CD4-positive, alpha-beta T cell (primary cell): ENCODE results near the gene LTB4R2. TPM values are rescaled to one million over a fixed set of nuclear protein-coding genes. Genes with fewer than 3 reads are reported as not detected.

Source experiments
- ATAC-seq: fragments of 200-7000 bp; cut with Tn5 transposase; one replicate; pipeline ENCODE4 v1.10.0; 2022; ENCODE audit warnings: mild to moderate bottlenecking; ENCODE audit not compliant: poor library complexity
- CTCF ChIA-PET: fragments of 350-600 bp; sonication (Branson Sonifier 250); formaldehyde crosslinking; loops from one replicate; lab custom pipeline; 2021; ENCODE audit warnings: antibody characterized with exemption, inconsistent platforms; lab: Charles Lee
- POLR2A ChIA-PET: fragments of 350-600 bp; sonication (Branson Sonifier 250); formaldehyde crosslinking; loops from one replicate; lab custom pipeline; 2021; ENCODE audit warnings: antibody characterized with exemption, inconsistent platforms; lab: Charles Lee
- DNase-seq, 14 experiments: peaks; one replicate each; pipeline ENCODE4 v3.0.0-alpha.2; 2013 to 2020; ENCODE audit warnings: mixed read lengths in 2 of 14
- H3K27ac ChIP-seq, 2 donors: one replicate each; pipeline versions ENCODE4 v1.5.1 to v1.7.0; 2013; ENCODE audit warnings: low read length in 2 of 2, low read depth in 1 of 2, mild to moderate bottlenecking in 1 of 2
- H3K27me3 ChIP-seq, 2 experiments: 1 replicate in 1 of 2; 2 replicates in 1 of 2; pipeline versions ENCODE4 v1.6.1 to v1.7.0; 2013; ENCODE audit warnings: low read length in 2 of 2, control low read depth in 1 of 2, mild to moderate bottlenecking in 1 of 2, moderate library complexity in 1 of 2; ENCODE audit not compliant: insufficient read depth in 2 of 2, control insufficient read depth in 1 of 2
- H3K36me3 ChIP-seq: one replicate; pipeline ENCODE4 v1.6.1; 2013; ENCODE audit warnings: low read length, control low read depth; ENCODE audit not compliant: insufficient read depth
- H3K4me1 ChIP-seq: one replicate; pipeline ENCODE4 v1.6.1; 2013; ENCODE audit warnings: low read length, control low read depth; ENCODE audit not compliant: insufficient read depth
- H3K4me3 ChIP-seq: one replicate; pipeline ENCODE4 v1.5.1; 2013; ENCODE audit warnings: mild to moderate bottlenecking, low read length, moderate library complexity
- H3K9me3 ChIP-seq, 2 experiments: 1 replicate in 1 of 2; 2 replicates in 1 of 2; pipeline versions ENCODE4 v1.6.1 to v1.7.0; 2013; ENCODE audit warnings: low read length in 2 of 2, mild to moderate bottlenecking in 2 of 2, control low read depth in 1 of 2, moderate library complexity in 1 of 2; ENCODE audit not compliant: control insufficient read depth in 1 of 2, insufficient read depth in 1 of 2
- H3K27ac Mint-ChIP-seq: one replicate; pipeline ENCODE4 v1.8.0; 2020; ENCODE audit warnings: mixed read lengths
- H3K27me3 Mint-ChIP-seq: one replicate; pipeline ENCODE4 v1.8.0; 2021; ENCODE audit warnings: mixed read lengths
- H3K36me3 Mint-ChIP-seq: one replicate; pipeline ENCODE4 v1.8.0; 2021; ENCODE audit warnings: low read depth, mixed read lengths
- H3K4me1 Mint-ChIP-seq: one replicate; pipeline ENCODE4 v1.8.0; 2021; ENCODE audit warnings: low read depth, mixed read lengths
- H3K4me3 Mint-ChIP-seq: one replicate; pipeline ENCODE4 v1.8.0; 2020; ENCODE audit warnings: mild to moderate bottlenecking, mixed read lengths
- H3K9me3 Mint-ChIP-seq: one replicate; pipeline ENCODE4 v1.8.0; 2020; ENCODE audit warnings: mixed read lengths
- intact Hi-C, 2 experiments: fragments of 100-400 bp; cut with DNase I in 1 of 2; cut with micrococcal nuclease in 1 of 2; formaldehyde crosslinking; loops; one replicate each; pipeline versions ENCODE4 v1.15.1 to v1.9.0; 2023 to 2025; cut with DNase I, micrococcal nuclease
- total RNA-seq, 174 experiments: library from RNA in 2 of 174; stranded (reverse) in 2 of 174; gene quantifications; one replicate each; pipeline ENCODE4 v1.2.3 and lab custom pipeline; 2021 to 2026
- TF ChIP-seq, protein P1 (sequence below): fragments of 200-600 bp; IDR thresholded peaks from one replicate; pipeline ENCODE4 v1.8.0; 2022; ENCODE audit warnings: antibody characterized with exemption, mild to moderate bottlenecking

The LTB4R2 gene
- total RNA-seq, 2 experiments from 2014 or later: 16.4 to 18.2 TPM

- H3K4me1 ChIP-seq: peaks cover 56% of the 10 kb centered on the region
- H3K27ac ChIP-seq: peak overlapping the region in 1 of 2 donors; percentile 87
- Mint-ChIP-seq H3K4me1 (peaks cover 64% of the 10 kb centered on the region), H3K9me3 (no peaks in the 10 kb centered on the region), H3K27ac (peak overlapping the region; percentile 98), H3K36me3 (peaks cover 86% of the 10 kb centered on the region), H3K4me3 (peak overlapping the region; percentile 99), H3K27me3 (no peaks in the 10 kb centered on the region)
- peak overlapping the region; percentile 87 for H3K4me3 ChIP-seq
- peak in 3 of 14 experiments; percentile 4 to 55 (median 37) for DNase-seq
- H3K27me3 ChIP-seq: no peaks in the 10 kb centered on the region
- CTCF ChIA-PET: interaction anchor here (2.0 to 6.8 kb wide), 6 partner anchors 11 to 133 kb away, joined by 6 to 90 read pairs (median 20); partner anchors contain the start of genes CIDEB, LTB4R, LTB4R2 and MDP1
- POLR2A ChIA-PET: interaction anchor here (1.4 to 5.7 kb wide), 11 partner anchors 9 to 208 kb away, joined by 3 to 66 read pairs (median 15); partner anchors contain the start of genes CBLN3, CHMP4A, CIDEB and DCAF11
- peaks cover 48% of the 10 kb centered on the region for H3K36me3 ChIP-seq
- TF ChIP-seq, protein P1, sequence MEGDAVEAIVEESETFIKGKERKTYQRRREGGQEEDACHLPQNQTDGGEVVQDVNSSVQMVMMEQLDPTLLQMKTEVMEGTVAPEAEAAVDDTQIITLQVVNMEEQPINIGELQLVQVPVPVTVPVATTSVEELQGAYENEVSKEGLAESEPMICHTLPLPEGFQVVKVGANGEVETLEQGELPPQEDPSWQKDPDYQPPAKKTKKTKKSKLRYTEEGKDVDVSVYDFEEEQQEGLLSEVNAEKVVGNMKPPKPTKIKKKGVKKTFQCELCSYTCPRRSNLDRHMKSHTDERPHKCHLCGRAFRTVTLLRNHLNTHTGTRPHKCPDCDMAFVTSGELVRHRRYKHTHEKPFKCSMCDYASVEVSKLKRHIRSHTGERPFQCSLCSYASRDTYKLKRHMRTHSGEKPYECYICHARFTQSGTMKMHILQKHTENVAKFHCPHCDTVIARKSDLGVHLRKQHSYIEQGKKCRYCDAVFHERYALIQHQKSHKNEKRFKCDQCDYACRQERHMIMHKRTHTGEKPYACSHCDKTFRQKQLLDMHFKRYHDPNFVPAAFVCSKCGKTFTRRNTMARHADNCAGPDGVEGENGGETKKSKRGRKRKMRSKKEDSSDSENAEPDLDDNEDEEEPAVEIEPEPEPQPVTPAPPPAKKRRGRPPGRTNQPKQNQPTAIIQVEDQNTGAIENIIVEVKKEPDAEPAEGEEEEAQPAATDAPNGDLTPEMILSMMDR: no peak
- H3K9me3 ChIP-seq: no peaks in the 10 kb centered on the region
- peak; percentile 2 for ATAC-seq
- intact Hi-C loops: loop anchor here in 1 of 2 experiments (5.0 to 10.0 kb wide), 3 partner anchors 187 to 324 kb away; partner anchors contain the start of genes DCAF11 and NRL
Measured at GRCh38 chr14:24298892-24299254, 11.1 kb upstream of the LTB4R2 start.

DNA sequence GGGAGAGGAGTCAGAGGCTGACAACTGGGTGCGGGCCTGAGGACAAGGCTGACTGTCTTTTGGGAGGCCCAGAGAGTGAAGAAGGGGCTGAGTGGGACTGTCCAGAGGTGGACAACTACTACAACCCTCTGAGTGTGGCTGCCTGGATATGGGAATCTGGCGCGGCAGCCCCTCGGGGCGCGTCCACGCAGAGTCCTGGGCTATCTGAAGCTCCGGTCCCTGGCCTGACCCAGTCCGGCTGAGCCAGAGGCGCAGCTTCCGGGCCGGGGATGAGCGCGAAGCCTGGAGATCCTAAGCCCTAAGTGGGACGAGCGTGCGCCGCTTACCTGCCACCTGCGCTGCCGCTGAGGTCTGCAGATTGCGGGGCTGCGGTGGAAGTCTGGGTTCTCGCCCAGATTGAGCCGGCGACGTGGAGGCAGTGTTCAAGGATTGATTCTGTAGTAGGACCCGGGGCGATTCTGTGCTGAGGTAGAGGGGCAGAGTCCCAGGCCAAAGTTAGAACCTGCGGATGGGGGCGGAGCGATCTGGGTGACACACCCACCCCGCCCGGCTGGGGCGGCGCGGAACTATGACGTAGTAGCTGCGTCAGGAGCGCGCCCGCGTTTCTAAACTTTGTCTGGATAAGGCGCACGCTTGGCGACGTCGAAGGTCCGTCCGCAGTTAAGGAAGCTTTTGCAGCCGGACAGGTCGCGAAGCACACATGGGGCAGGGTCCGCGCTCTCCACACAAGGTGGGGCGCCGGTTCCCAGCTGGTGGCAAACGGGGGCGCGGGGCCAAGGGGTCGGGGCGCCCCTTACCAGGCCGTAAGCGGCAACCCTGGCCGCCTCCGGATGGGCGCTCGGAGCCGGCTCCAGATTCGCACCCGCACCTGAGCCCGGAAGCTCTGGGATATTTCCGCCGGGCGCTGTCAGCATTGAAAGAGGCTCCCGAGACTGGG is 10.4 kb upstream of the LTB4R2 start, which contains the start of the genes DHRS1 and NOP9:
TSS of gene DHRS1 (minus strand) at position 526 of the 937 bp plus-strand sequence. CDS start 674 bp downstream, outside the sequence.
TSS of gene NOP9 (plus strand) at position 596 of the 937 bp plus-strand sequence. CDS start at position 701, 105 bp downstream.
- Mint-ChIP-seq H3K27ac (peak within 1 kb of the TSS; percentile 98), H3K27me3 (no peaks in the 10 kb centered on the region), H3K4me3 (peak within 1 kb of the TSS; percentile 99), H3K9me3 (no peaks in the 10 kb centered on the region), H3K36me3 (peaks cover 87% of the 10 kb centered on the region), H3K4me1 (peaks cover 64% of the 10 kb centered on the region)
- ChIA-PET CTCF (interaction anchor here (2.0 to 6.8 kb wide), 6 partner anchors 10 to 132 kb away, joined by 6 to 90 read pairs (median 20); partner anchors contain the start of genes CIDEB, LTB4R, LTB4R2 and MDP1), POLR2A (interaction anchor here (0.7 to 5.7 kb wide), 20 partner anchors 9 to 209 kb away, joined by 3 to 66 read pairs (median 6); partner anchors contain the start of genes CBLN3, CHMP4A, CIDEB and DCAF11)
- ATAC-seq (peak; percentile 77), DNase-seq (peak; percentile 86 to 98 (median 92))
- peak within 1 kb of the TSS; percentile 87 for H3K4me3 ChIP-seq
- H3K9me3 ChIP-seq: no peaks in the 10 kb centered on the region
- TF ChIP-seq, protein P1: no peak
- peak within 1 kb of the TSS; percentile 81 to 87 for H3K27ac ChIP-seq
- intact Hi-C loops: loop anchor here in 1 of 2 experiments (5.0 to 10.0 kb wide), 3 partner anchors 187 to 325 kb away; partner anchors contain the start of genes DCAF11 and NRL
- H3K36me3 ChIP-seq: peaks cover 54% of the 10 kb centered on the region
- peaks cover 56% of the 10 kb centered on the region for H3K4me1 ChIP-seq
- no peaks in the 10 kb centered on the region for H3K27me3 ChIP-seq
